NCI-H1417 (cell line): ENCODE data around the gene INTS1.

Experiments used
- DNase-seq, 3 experiments: peaks; one replicate each; lab custom pipeline; 2025; lab: John Stamatoyannopoulos, UW

Gene INTS1

GRCh38 chr7:1433128-1433920, 70.9 kb downstream of the INTS1 start:
- DNase-seq = no peak

- DNase-seq = peak; percentile 55 to 80 (median 66)
These were observed 71.6 kb downstream of the INTS1 start for GRCh38 chr7:1432411-1433082.

DNA sequence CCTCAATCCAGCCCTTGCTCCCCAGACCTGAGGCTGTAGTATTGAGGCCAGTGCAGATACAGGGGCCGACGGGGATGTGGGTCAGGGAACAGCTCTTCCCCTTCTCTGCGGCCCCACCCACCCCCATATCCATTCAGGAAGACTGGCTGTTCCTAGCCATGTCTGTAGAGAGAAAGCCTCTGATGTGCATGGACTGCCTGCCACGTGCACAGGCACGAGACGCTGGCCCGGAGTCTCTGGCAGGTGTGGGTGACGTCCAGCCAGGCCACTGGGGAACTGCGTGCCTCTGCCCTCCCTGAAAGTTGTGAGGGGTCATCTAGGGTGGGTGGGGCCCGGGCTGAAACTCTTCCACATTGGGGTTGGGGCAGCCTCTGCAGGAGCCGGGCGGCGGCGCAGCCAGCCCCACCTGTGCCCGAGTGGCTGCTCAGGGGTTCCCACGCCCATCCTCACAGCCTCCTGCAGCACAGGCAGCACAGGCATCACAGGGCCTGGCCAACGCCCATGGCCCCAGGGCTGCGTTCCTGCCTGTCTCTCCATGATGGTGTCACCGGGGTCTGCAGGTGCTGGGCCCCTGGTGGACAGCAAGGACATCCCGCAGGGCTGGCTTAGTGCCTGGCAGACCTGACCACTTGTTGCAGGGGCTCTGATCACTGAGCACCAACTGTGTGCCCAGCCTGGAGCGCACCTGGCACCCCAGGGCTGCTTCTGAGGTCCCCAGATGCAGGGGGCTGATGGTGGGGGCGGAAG, 72.4 kb downstream of the INTS1 start:
- DNase-seq = peak in 2 of 3 experiments; percentile 54 to 68

GRCh38 chr7:1431226-1431625, 73.0 kb downstream of the INTS1 start:
- DNase-seq = no peak

DNA sequence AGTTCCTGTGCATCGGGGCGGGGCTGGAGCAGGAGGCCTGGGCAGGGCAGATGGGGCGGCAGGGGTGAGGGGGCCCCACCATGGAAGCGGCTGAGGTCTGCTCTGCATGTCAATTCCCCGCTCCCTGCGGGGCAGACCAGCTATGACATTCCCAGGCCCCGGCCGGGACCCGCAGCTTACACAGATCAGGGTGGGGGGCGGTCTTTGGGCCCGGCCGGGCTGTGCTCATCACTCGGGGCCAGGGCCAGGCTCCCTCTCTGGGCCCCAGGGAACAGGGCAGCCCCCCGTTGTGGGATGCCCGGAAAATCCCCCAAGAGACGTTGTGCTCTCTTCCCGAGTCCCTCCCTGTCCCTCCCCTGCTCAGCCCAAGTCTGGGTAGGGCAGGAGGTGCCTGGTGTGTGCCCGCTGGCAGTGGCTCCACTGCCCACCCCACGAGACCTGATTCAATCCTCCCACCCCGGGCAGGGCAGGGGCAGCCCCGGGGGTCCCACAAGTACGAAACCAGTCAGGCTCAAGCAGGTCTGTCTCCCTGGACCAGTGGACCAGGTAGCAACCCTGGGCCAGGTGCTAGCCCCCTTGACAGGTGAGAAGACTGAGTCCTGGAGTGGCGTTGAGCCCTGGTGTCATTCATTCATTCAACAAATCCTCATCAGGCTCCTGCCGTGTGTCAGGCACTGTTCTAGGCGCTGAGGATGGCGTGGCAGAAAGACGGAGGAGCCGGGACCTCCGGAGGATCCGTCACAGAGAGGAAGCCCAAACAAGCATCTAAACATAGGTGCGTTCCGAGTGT, 73.9 kb downstream of the INTS1 start:
- no peak for DNase-seq

DNA sequence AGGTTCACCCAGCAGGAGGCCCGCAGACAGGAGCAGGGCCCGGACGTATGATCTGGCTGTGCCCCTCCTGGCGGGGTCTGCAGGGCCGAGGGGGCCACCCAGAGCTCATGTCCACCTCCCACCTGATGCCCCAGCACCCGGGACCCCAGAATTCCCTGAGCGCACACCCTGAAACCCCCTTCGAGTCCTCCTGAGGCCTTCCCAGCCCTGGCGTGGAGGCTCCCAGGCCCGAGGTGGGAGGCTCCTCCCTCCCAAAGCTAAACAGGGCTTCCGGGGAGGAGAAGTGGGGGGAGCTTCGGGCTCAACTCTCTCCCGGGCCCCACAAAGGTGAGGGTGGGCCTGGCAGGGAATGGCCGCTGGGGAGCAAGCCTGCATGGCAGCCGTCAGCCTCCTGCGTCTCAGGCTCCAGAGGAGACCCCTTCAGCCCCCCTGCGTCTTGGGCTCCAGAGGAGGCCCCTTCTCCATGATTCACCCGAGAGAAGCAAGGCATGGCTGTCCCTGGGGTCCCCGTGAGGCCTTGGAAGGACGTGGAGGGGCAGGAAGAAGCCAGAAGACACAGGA, 75.2 kb downstream of the INTS1 start:
- no peak for DNase-seq

DNA sequence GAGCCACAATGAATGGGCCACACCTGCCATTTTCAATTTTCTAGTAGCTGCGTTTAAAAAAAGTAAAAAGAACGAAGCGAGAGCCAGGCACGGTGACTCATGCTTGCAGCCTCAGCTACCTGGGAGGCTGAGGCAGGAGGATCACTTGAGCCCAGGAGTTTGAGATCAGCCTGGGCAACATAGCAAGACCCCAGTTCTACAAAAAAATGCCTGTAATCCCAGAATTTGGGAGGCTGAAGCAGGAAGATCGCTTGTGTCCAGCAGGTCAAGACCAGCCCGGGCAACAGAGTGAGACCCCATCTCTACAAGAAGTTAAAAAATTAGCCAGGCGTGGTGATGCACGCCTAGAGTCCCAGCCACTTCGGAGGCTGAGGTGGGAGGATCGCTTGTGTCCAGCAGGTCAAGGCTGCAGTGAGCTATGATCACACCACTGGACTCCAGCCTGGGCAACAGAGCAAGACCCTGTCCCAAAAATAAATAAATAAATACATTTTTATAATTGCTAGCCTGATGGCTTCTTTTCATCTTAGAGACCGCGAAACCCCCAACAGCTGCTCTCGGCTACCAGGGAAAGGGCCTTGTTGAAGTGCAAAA, 77.0 kb downstream of the INTS1 start:
- no peak for DNase-seq

GRCh38 chr7:1426474-1426873, 77.7 kb downstream of the INTS1 start:
- no peak for DNase-seq

DNA sequence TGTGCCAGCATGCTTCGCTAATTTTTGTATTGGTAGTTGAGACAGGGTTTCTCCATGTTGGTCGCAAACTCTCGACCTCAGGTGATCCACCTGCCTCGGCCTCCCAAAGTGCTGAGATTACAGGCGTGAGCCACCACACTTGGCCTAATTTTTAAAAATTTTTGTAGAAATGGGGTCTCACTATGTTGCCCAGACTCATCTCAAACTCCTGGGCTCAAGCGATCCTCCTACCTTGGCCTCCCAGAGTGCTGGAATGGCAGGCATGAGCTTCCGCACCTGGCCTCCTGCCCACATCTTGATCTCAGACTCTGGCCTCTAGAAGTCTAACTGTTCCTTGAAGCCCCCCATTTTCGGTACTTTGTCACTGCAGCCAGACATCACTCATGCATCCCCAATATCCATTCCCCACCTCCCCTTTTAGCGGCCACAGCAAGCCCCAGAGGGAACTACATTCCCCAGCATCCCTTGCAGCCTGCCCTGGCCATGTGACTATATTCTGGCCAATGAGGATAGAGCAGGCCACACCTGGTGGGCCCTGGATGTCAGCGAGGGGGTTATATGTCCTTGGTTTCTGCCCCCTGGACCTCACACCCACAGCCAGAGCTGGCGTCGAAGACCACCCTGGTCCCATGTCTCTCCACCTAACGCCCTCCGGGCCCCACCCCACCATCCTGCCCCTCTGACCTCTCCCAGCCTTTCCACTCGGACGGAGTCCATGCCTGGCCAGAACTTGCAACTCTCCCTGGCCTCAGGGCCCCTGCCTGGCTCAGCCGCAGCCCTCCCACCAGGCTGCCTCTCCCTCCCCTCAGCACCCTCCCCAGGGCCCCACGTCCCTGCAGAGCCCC, 78.7 kb downstream of the INTS1 start:
- DNase-seq = no peak

DNA sequence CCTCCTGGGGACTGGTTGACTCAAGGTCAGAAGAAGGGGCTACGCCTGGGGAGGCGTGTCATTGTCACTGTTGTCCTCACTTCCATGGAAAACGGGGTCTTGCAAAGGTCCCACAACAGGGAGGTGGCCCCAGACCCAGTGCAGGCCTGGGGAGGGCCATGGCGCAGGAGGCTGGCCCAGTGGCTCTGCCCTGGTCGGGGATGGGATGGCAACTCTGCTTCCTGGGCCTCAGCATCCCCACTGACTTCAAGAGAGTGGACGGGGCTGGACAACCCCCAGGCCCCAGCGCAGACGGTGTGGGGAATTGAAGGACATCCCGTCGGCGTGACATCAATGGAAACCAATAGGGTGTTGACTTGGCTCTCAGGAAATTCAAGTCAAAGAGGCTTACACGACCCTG, 80.1 kb downstream of the INTS1 start:
- DNase-seq = no peak

DNA sequence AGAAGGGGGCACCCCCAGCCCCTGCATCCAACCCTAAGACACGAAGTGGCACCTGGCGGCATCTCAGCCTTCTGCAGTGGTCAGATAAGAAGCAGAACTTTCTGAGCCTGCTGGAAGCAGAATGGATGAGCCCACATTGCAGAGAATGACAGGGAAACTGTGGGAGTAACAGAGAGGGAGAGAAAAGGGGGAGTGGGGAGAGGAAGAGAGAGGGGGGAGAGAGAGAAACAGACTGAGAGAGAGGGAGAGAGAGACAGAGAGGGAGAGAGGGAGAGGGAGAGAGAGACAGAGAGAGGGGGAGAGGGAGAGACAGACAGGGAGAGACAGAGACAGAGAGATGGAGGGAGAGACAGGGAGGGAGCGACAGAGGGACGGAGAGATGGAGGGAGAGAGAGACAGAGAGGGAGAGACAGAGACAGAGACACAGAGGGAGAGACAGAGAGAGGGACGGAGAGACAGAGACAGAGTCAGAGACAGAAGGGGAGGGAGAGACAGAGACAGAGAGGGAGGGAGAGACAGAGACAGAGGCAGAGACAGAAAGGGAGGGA, 80.9 kb downstream of the INTS1 start:
- no peak for DNase-seq

- DNase-seq = peak in 2 of 3 experiments; percentile 96 to 98
These were observed 81.5 kb downstream of the INTS1 start for GRCh38 chr7:1422512-1423263.

- peak in 2 of 3 experiments; percentile 30 to 50 for DNase-seq
These were observed 82.2 kb downstream of the INTS1 start for GRCh38 chr7:1421946-1422345.

GRCh38 chr7:1421020-1421790, 83.0 kb downstream of the INTS1 start:
- peak in 1 of 3 experiments; percentile 41 for DNase-seq
